Measurements from ENCODE around the gene BACH1. TPM values are rescaled to one million over a fixed set of nuclear protein-coding genes. Genes with fewer than 3 reads are reported as not detected.

Gene BACH1
- total and polyA plus RNA-seq, 2 donors (not counting 3 experiments of a cell fraction or from before 2014, with no cell fraction given): 7.2 to 28.8 TPM

GRCh38 chr21:29338256-29338655 is 39.5 kb downstream of the BACH1 start:
- no peaks in the 10 kb centered on the region for H3K9me3 ChIP-seq (replicated peaks; ENCODE audit: control insufficient read depth, insufficient read depth, low read length)
- intact Hi-C loops (cut with micrococcal nuclease) (no loop called here), dilution Hi-C loops (cut with MboI; ENCODE audit: extremely low pct_ligation_motif_present, low sequenced_read_pairs) (no loop called here)
- FAIRE-seq (no peak), DNase-seq (ENCODE audit: low read depth, low spot score) (no peak)
- H3K4me3 ChIP-seq (replicated peaks in 1 of 3; ENCODE audit: insufficient read depth in 1 of 3, low read depth in 1 of 3, low read length in 3 of 3): no peak overlapping the region
- no peak overlapping the region for H3K4me2 ChIP-seq (ENCODE audit: insufficient read depth, low read length)
- peaks cover 34% of the 10 kb centered on the region for H3K79me2 ChIP-seq (ENCODE audit: control insufficient read depth, insufficient read depth, low read length)
- CTCF ChIA-PET: interaction anchor here (0.7 to 2.6 kb wide), 4 partner anchors 10 to 174 kb away, joined by 3 to 16 read pairs (median 4); no protein-coding TSS in a partner anchor
- no peak overlapping the region for H3K9ac ChIP-seq (replicated peaks; ENCODE audit: extremely low read depth, insufficient read depth, low read length)
- no TSS peak for BruUV-seq (replicated peaks)
- POLR2A ChIA-PET: no interaction called here
- TF ChIP-seq JUN (IDR thresholded peaks at IDR 0.05; ENCODE audit: borderline replicate concordance, insufficient read depth, insufficient read length, low read depth) (no peak), GATA2 (IDR thresholded peaks at IDR 0.05; ENCODE audit: insufficient read depth, insufficient read length, low read depth, low read length) (no peak), CTCF (IDR thresholded peaks at IDR 0.05; ENCODE audit: extremely low read depth in 1 of 2, insufficient read depth in 1 of 2, low read depth in 1 of 2, low read length in 2 of 2) (no peak), FOS (IDR thresholded peaks at IDR 0.05; ENCODE audit: borderline replicate concordance, insufficient read depth, low read length) (no peak), POLR2A (IDR thresholded peaks at IDR 0.05; ENCODE audit: low read depth, low read length) (no peak), MAX (IDR thresholded peaks at IDR 0.05; ENCODE audit: insufficient read depth, insufficient read length) (no peak), MYC (IDR thresholded peaks at IDR 0.05; ENCODE audit: low read depth, low read length) (no peak), EZH2 (IDR thresholded peaks at IDR 0.05; ENCODE audit: borderline replicate concordance, low read depth, low read length, severe bottlenecking) (no peak), POLR2AphosphoS5 (IDR thresholded peaks at IDR 0.05; ENCODE audit: insufficient read depth, low read depth, low read length) (no peak)
- no peak overlapping the region for H3K27ac ChIP-seq (ENCODE audit: insufficient read depth, low read depth, low read length)
- H3K27me3 ChIP-seq (ENCODE audit: control insufficient read depth in 2 of 2, insufficient read depth in 2 of 2, low read length in 2 of 2): no peaks in the 10 kb centered on the region
- no peak overlapping the region for H2AFZ ChIP-seq (ENCODE audit: low read depth, low read length)
- H3K9me1 ChIP-seq (replicated peaks; ENCODE audit: control insufficient read depth, extremely low read depth, insufficient read depth, low read length): no peaks in the 10 kb centered on the region
- H3K36me3 ChIP-seq (ENCODE audit: control insufficient read depth in 2 of 2, extremely low read depth in 1 of 2, insufficient read depth in 2 of 2, low read length in 2 of 2): no peaks in the 10 kb centered on the region
- H3K4me1 ChIP-seq (ENCODE audit: control insufficient read depth, extremely low read depth, insufficient read depth, low read length): peaks cover 23% of the 10 kb centered on the region
- no peaks in the 10 kb centered on the region for H4K20me1 ChIP-seq (replicated peaks; ENCODE audit: control insufficient read depth, extremely low read depth, insufficient read depth, low read length)

Data from endothelial cell of umbilical vein (primary cell).